WTC11 (cell line): ENCODE results near the gene SLC41A1. TPM values are rescaled to one million over a fixed set of nuclear protein-coding genes. Genes with fewer than 3 reads are reported as not detected.
A peak's percentile ranks its signal among the peaks of the same experiment; 100 is the strongest.

Experiments
- ATAC-seq: fragments of 200-7000 bp; cut with Tn5 transposase; 2 replicates; pipeline ENCODE4 v1.10.0; 2021; ENCODE audit warnings: mild to moderate bottlenecking, moderate library complexity
- CTCF ChIA-PET: fragments of 300-600 bp; sonication (Branson Sonifier 250); formaldehyde crosslinking; loops from one replicate; lab custom pipeline; 2021; ENCODE audit warnings: antibody characterized with exemption; lab: Charles Lee
- POLR2A ChIA-PET: fragments of 350-600 bp; sonication (Branson Sonifier 250); formaldehyde crosslinking; loops from one replicate; lab custom pipeline; 2021; ENCODE audit warnings: antibody characterized with exemption; lab: Charles Lee
- DNase-seq: peaks from one replicate; pipeline ENCODE4 v3.0.0; 2021; ENCODE audit warnings: low spot score
- H3K27ac Mint-ChIP-seq: 2 replicates; pipeline ENCODE4 v1.8.0; 2021; ENCODE audit warnings: mixed read lengths
- H3K27me3 Mint-ChIP-seq: 2 replicates; pipeline ENCODE4 v1.8.0; 2021; ENCODE audit warnings: low read depth, mild to moderate bottlenecking, moderate library complexity, mixed read lengths
- H3K36me3 Mint-ChIP-seq: 2 replicates; pipeline ENCODE4 v1.8.0; 2021; ENCODE audit warnings: mixed read lengths
- H3K4me1 Mint-ChIP-seq: 2 replicates; pipeline ENCODE4 v1.8.0; 2022; ENCODE audit warnings: mixed read lengths
- H3K4me3 Mint-ChIP-seq: 2 replicates; pipeline ENCODE4 v1.8.0; 2021; ENCODE audit warnings: mild to moderate bottlenecking, moderate library complexity, mixed read lengths
- H3K9me3 Mint-ChIP-seq: 2 replicates; pipeline ENCODE4 v1.8.0; 2021; ENCODE audit warnings: mixed read lengths
- ATF1 ChIP-seq: sonication (generic); formaldehyde crosslinking; IDR thresholded peaks from 2 replicates; pipeline ENCODE4 v1.8.1; 2023; ENCODE audit warnings: mild to moderate bottlenecking, moderate library complexity, missing genetic modification reagents
- ATF3 ChIP-seq: sonication (generic); formaldehyde crosslinking; conservative IDR thresholded peaks from 2 replicates; pipeline ENCODE4 v1.8.1; 2022; ENCODE audit warnings: mild to moderate bottlenecking, missing genetic modification reagents
- CREB1 ChIP-seq: sonication (generic); formaldehyde crosslinking; IDR thresholded peaks from 2 replicates; pipeline ENCODE4 v1.8.0; 2023; ENCODE audit warnings: mild to moderate bottlenecking, missing genetic modification reagents
- CREM ChIP-seq: sonication (generic); formaldehyde crosslinking; IDR thresholded peaks from 2 replicates; pipeline ENCODE4 v1.8.1; 2022; ENCODE audit warnings: mild to moderate bottlenecking, missing genetic modification reagents, moderate library complexity
- E2F1 ChIP-seq: sonication (generic); formaldehyde crosslinking; IDR thresholded peaks from 2 replicates; pipeline ENCODE4 v1.8.0; 2022; ENCODE audit warnings: mild to moderate bottlenecking, missing genetic modification reagents
- HMGA2 ChIP-seq: fragments of 250-450 bp; sonication (Bioruptor Pico); IDR thresholded peaks from 2 replicates; pipeline ENCODE4 v1.4.0; 2021; ENCODE audit warnings: mild to moderate bottlenecking, moderate library complexity
- IRF1 ChIP-seq: sonication (generic); formaldehyde crosslinking; IDR thresholded peaks from 2 replicates; pipeline ENCODE4 v1.8.0; 2023; ENCODE audit warnings: missing genetic modification reagents
- MAX ChIP-seq: sonication (generic); formaldehyde crosslinking; IDR thresholded peaks from 2 replicates; pipeline ENCODE4 v1.8.0; 2022; ENCODE audit warnings: mild to moderate bottlenecking, missing genetic modification reagents
- PRDM15 ChIP-seq: sonication (generic); formaldehyde crosslinking; IDR thresholded peaks from 2 replicates; pipeline ENCODE4 v1.8.0; 2022; ENCODE audit warnings: missing genetic modification reagents
- RORB ChIP-seq: fragments of 250-450 bp; sonication (Bioruptor Pico); IDR thresholded peaks from 2 replicates; pipeline ENCODE4 v1.9.0; 2021; ENCODE audit warnings: mild to moderate bottlenecking
- SOX15 ChIP-seq: fragments of 250-450 bp; sonication (Bioruptor Pico); IDR thresholded peaks from 2 replicates; pipeline ENCODE4 v1.9.0; 2021; ENCODE audit warnings: mild to moderate bottlenecking
- STAT6 ChIP-seq: sonication (generic); formaldehyde crosslinking; conservative IDR thresholded peaks from 2 replicates; pipeline ENCODE4 v1.8.1; 2023; ENCODE audit warnings: mild to moderate bottlenecking, low read depth, missing genetic modification reagents, moderate library complexity
- TEAD4 ChIP-seq: sonication (generic); formaldehyde crosslinking; IDR thresholded peaks from 2 replicates; pipeline ENCODE4 v1.8.0; 2022; ENCODE audit warnings: mild to moderate bottlenecking, missing genetic modification reagents
- ZBTB43 ChIP-seq: sonication (generic); formaldehyde crosslinking; IDR thresholded peaks from 2 replicates; pipeline ENCODE4 v1.8.1; 2023; ENCODE audit warnings: mild to moderate bottlenecking, missing genetic modification reagents
- ZNF219 ChIP-seq: sonication (generic); formaldehyde crosslinking; IDR thresholded peaks from 2 replicates; pipeline ENCODE4 v1.8.0; 2023; ENCODE audit warnings: missing genetic modification reagents, mild to moderate bottlenecking, borderline replicate concordance
- total RNA-seq: library from RNA; stranded (reverse); gene quantifications from 3 replicates; pipeline ENCODE4 v1.2.3, GENCODE V29; 2021

The SLC41A1 gene
- total RNA-seq, 1 experiment from 2014 or later: 32.8 TPM

GRCh38 chr1:205812878-205813754 lies at the start of gene SLC41A1 (continued):
- TF ChIP-seq ATF3 (CRISPR knock-in tag): no peak
- 0 out of 2 replicates have a peak, but pooled peaks have one; percentile 38 for TF ChIP-seq PRDM15 (CRISPR knock-in tag)
- peak; percentile 49; the same call in 1 of the 2 replicates for TF ChIP-seq MAX (CRISPR knock-in tag)
- TF ChIP-seq ZBTB43 (CRISPR knock-in tag): no peak; the same call in 1 of the 2 replicates
- TF ChIP-seq CREM (CRISPR knock-in tag): 0 out of 2 replicates have a peak, but pooled peaks have one; percentile 27
- TF ChIP-seq STAT6 (CRISPR knock-in tag): no peak
- TF ChIP-seq CREB1 (CRISPR knock-in tag): no peak
- TF ChIP-seq IRF1 (CRISPR knock-in tag): no peak
- no peak for TF ChIP-seq E2F1 (CRISPR knock-in tag)
- no peak for TF ChIP-seq HMGA2 (CRISPR knock-in tag)

- DNase-seq (no peak), ATAC-seq (no peak)
- peaks cover 31% of the 10 kb centered on the region for H3K9me3 Mint-ChIP-seq
- H3K4me3 Mint-ChIP-seq: no peak overlapping the region
- H3K4me1 Mint-ChIP-seq: peaks cover 10% of the 10 kb centered on the region
- peaks cover 10% of the 10 kb centered on the region; the same call in 1 of the 2 replicates for H3K27me3 Mint-ChIP-seq
- no peak overlapping the region for H3K27ac Mint-ChIP-seq
- POLR2A ChIA-PET: no interaction called here
- CTCF ChIA-PET: no interaction called here
- peaks cover 4% of the 10 kb centered on the region; the same call in 1 of the 2 replicates for H3K36me3 Mint-ChIP-seq
- TF ChIP-seq IRF1 (CRISPR knock-in tag) (no peak), TEAD4 (no peak), SOX15 (CRISPR knock-in tag) (no peak), ATF1 (no peak), RORB (CRISPR knock-in tag) (no peak), PRDM15 (CRISPR knock-in tag) (no peak), ZNF219 (no peak)
Observed at GRCh38 chr1:205861540-205861939, 48.5 kb upstream of the SLC41A1 start.
